Body of pancreas (tissue), 4 donors: ENCODE data around the gene GGT7. TPM values are rescaled to one million over a fixed set of nuclear protein-coding genes. Genes with fewer than 3 reads are reported as not detected.

Experiments used
- ATAC-seq: fragments of 150-250 bp; one replicate; pipeline ENCODE4 v1.9.1; 2016
- DNase-seq, 4 donors: peaks; one replicate each; pipeline ENCODE4 v3.0.0-alpha.2; 2019
- H3K27ac ChIP-seq, 4 donors: fragments of 200-600 bp; sonication (generic); 1 replicate in 3 of 4; 2 replicates in 1 of 4; pipeline versions ENCODE4 v1.5.1 to v1.6.1; 2016 to 2019; ENCODE audit warnings: mild to moderate bottlenecking in 1 of 4, mixed read lengths in 1 of 4, moderate library complexity in 1 of 4
- H3K27me3 ChIP-seq, 2 donors: fragments of 200-600 bp; sonication (generic); one replicate each; pipeline ENCODE4 v1.6.0; 2016; ENCODE audit warnings: mild to moderate bottlenecking in 1 of 2
- H3K36me3 ChIP-seq, 2 donors: fragments of 200-600 bp; sonication (generic); replicated peaks in 1 of 2; 2 replicates each; pipeline ENCODE4 v1.5.1; 2016; ENCODE audit warnings: low read depth in 2 of 2; ENCODE audit not compliant: insufficient read depth in 1 of 2
- H3K4me1 ChIP-seq: fragments of 200-600 bp; sonication (generic); one replicate; pipeline ENCODE4 v1.6.0; 2016
- H3K4me3 ChIP-seq, 2 donors: fragments of 200-600 bp; sonication (generic); 1 replicate in 1 of 2; 2 replicates in 1 of 2; pipeline ENCODE4 v1.5.1; 2016 to 2019
- H3K9me3 ChIP-seq, 3 donors: fragments of 200-600 bp; sonication (generic); 1 replicate in 2 of 3; 2 replicates in 1 of 3; pipeline ENCODE4 v1.5.1; 2016
- POLR2A ChIP-seq, 3 donors: fragments of 450-650 bp; IDR thresholded peaks; one replicate each; pipeline ENCODE4 v1.6.1; 2016; ENCODE audit warnings: antibody characterized with exemption in 3 of 3, mild to moderate bottlenecking in 2 of 3
- WGBS, 2 donors: methylation state at CpG; one replicate each; pipeline ENCODE4 v1.1.5; 2017; 5-methylcytosine and 5-hydroxymethylcytosine counted together
- intact Hi-C: fragments of 100-400 bp; cut with DNase I; formaldehyde crosslinking; loops from one replicate; pipeline ENCODE4 v1.15.1; 2023
- total RNA-seq, 2 donors: library from RNA; depleted of rRNA; stranded (reverse); fragments of >200 nt; gene quantifications; one replicate each; pipeline ENCODE4 v1.1.0, GENCODE V29; 2016
- TF ChIP-seq, protein P1 (sequence below), 7 experiments: fragments of 450-650 bp in 4 of 7; fragments of 200-600 bp in 3 of 7; sonication (generic) in 3 of 7; IDR thresholded peaks; one replicate each; pipeline ENCODE4 v1.5.1; 2016 to 2019; ENCODE audit warnings: antibody characterized with exemption in 7 of 7

GGT7 gene
- total RNA-seq, 2 donors from 2014 or later: 19.2 to 22.7 TPM

DNA sequence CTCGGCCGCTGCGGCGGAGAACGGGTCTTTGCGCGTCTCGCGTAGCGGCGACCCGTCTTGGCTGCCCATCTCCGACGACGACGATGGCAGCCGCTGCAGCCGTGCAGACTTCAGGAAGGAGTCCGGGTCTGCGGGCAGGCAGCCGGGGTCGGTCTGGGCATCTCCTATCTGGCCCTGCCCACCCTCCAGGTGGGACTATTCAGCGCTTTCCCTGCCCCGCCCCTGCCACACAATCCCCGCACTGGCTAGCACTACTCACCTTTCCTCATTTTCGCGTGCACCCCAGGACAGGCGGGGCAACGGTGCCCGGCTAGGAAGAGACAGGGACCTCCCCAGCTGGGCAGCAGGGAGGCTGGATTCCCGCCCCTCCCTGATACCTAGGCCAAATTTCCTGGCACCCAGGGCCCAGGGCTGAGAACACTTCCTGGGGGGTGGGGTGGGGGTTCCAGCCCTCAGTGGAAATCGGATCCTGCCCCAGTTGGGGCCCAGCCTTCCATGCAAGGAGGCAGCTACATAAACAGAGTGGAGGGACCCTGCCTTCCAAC is 9.2 kb downstream of the GGT7 start:
- WGBS, 2 donors: 83 to 89% methylated on average over 9 to 30 of the region's 32 CpGs
- no peak overlapping the region for H3K27ac ChIP-seq
- DNase-seq (no peak), ATAC-seq (no peak)
- no peak overlapping the region for H3K4me3 ChIP-seq
- peaks cover 6% of the 10 kb centered on the region for H3K4me1 ChIP-seq
- intact Hi-C loops: no loop called here
- no peaks in the 10 kb centered on the region for H3K27me3 ChIP-seq
- H3K9me3 ChIP-seq: no peaks in the 10 kb centered on the region
- TF ChIP-seq, protein P1, sequence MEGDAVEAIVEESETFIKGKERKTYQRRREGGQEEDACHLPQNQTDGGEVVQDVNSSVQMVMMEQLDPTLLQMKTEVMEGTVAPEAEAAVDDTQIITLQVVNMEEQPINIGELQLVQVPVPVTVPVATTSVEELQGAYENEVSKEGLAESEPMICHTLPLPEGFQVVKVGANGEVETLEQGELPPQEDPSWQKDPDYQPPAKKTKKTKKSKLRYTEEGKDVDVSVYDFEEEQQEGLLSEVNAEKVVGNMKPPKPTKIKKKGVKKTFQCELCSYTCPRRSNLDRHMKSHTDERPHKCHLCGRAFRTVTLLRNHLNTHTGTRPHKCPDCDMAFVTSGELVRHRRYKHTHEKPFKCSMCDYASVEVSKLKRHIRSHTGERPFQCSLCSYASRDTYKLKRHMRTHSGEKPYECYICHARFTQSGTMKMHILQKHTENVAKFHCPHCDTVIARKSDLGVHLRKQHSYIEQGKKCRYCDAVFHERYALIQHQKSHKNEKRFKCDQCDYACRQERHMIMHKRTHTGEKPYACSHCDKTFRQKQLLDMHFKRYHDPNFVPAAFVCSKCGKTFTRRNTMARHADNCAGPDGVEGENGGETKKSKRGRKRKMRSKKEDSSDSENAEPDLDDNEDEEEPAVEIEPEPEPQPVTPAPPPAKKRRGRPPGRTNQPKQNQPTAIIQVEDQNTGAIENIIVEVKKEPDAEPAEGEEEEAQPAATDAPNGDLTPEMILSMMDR (IDR thresholded peaks at IDR 0.05): no peak
- no peak for TF ChIP-seq POLR2A (IDR thresholded peaks at IDR 0.05)
- no peaks in the 10 kb centered on the region for H3K36me3 ChIP-seq

DNA sequence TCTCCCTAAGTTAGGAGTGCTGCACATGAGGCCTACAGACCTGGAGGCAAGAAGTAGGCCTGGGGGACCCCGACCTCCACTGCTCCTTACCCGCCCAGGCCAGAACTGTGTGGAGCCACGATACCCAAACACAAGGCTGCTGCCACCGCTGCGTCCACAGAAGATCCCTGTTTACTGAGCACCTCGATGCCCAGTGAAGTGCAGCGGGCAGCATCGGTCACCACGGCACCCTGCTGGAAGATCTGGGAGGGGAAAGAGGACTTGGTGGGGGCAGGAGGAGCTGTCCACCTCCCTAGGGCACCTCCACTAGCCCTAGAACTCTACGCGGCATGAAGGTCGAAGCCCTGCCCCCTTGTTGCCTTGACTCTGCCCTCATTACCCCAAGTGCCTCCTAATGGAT is 9.9 kb downstream of the GGT7 start:
- H3K9me3 ChIP-seq: no peaks in the 10 kb centered on the region
- H3K36me3 ChIP-seq: no peaks in the 10 kb centered on the region
- H3K4me1 ChIP-seq: peaks cover 6% of the 10 kb centered on the region
- 85 to 91% methylated on average over 8 to 12 of the region's 12 CpGs for WGBS, 2 donors
- peak overlapping the region in 1 of 4 donors; percentile 40 for H3K27ac ChIP-seq
- intact Hi-C loops: no loop called here
- DNase-seq (no peak), ATAC-seq (no peak)
- no peak for TF ChIP-seq POLR2A (IDR thresholded peaks at IDR 0.05)
- TF ChIP-seq, protein P1 (IDR thresholded peaks at IDR 0.05): no peak
- H3K4me3 ChIP-seq: no peak overlapping the region
- no peaks in the 10 kb centered on the region for H3K27me3 ChIP-seq

DNA sequence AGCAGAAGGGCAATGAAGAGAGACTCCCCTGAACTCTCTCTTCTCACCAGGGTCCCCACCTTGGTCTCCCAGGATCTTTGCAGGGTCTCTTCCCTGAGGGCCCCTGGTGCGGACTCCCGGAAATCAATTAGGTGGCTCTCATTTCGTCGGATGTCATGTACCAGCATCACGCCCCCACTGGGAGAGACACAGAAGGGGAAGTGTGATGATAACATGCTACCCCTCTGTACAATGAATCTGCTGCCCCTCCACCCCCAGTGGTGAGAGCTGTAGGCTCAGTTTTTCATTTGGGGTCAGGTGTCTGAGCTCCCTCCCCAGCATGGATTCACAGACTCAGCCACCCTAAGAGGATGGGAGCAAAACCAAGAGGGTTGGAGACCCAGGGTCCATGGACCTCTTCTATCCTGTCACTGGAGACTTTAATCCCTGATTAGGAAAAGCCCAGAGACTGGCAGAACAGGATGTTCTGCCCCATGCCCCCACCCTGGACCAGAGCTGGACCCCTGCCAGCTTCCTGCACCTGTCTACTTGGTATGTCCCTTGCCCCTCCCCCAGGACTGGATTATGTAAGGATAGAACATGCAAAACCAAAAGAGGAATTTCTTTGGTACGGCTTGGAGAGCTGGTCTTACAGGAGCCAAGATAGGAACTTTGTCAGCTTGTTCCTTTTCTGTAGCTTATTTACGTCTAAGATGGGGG is 11.1 kb downstream of the GGT7 start:
- Histone ChIP-seq H3K36me3 (no peaks in the 10 kb centered on the region), H3K27me3 (no peaks in the 10 kb centered on the region), H3K4me3 (no peak overlapping the region), H3K27ac (peak overlapping the region in 2 of 4 donors; percentile 28 to 40), H3K4me1 (peaks cover 6% of the 10 kb centered on the region), H3K9me3 (no peaks in the 10 kb centered on the region)
- DNase-seq (peak; percentile 64 to 86 (median 84)), ATAC-seq (peak; percentile 80)
- intact Hi-C loops: no loop called here
- TF ChIP-seq, protein P1 (IDR thresholded peaks at IDR 0.05): peak in 1 of 7 experiments; percentile 10
- TF ChIP-seq POLR2A (IDR thresholded peaks at IDR 0.05): no peak
- WGBS, 2 donors: 76 to 84% methylated on average over 7 of the region's 7 CpGs

DNA sequence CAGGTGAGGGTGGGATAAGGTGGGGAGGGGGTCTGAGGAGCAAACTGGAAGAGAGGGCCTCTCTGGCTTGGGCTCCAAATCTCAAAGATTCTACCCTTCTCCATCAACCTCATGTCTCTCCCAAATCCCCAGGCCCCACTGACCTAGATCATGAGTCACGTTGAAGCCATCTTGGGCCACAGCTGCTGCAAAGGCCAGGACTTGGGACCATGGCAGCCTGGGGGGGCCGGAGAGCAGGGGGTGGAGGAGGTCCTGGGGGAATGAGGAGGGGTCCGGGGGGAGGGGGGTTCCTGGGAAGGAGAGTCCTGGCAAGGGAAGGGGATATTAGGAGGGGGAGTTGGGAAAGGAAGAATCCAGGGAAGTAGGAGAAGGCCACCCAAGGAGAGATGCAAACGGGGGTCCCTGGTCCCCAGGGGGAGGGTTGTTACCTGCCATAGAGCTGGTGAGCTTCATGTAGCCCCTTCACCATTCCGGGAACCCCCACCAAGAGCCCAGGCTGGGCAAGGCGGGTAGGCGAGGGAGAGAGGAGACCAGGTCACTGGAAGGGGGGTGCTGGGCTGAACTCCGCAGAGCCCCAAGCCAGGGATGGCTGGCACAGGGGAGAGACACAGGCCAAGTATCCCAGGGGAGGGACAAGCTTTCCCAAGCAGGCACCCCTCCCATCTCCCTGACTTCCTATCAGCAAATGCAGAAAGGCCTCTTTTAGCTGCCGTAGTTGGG is 12.7 kb downstream of the GGT7 start:
- intact Hi-C loops: no loop called here
- TF ChIP-seq, protein P1 (IDR thresholded peaks at IDR 0.05): no peak
- no peak for TF ChIP-seq POLR2A (IDR thresholded peaks at IDR 0.05)
- no peaks in the 10 kb centered on the region for H3K9me3 ChIP-seq
- no peaks in the 10 kb centered on the region for H3K36me3 ChIP-seq
- DNase-seq: no peak
- H3K4me3 ChIP-seq: no peak overlapping the region
- ATAC-seq: no peak
- H3K27ac ChIP-seq: no peak overlapping the region
- H3K27me3 ChIP-seq: no peaks in the 10 kb centered on the region
- 86 to 89% methylated on average over 8 of the region's 9 CpGs for WGBS, 2 donors
- H3K4me1 ChIP-seq: peaks cover 6% of the 10 kb centered on the region
